A549 (cell line): ENCODE measurements around the gene GAA. TPM values are rescaled to one million over a fixed set of nuclear protein-coding genes. Genes with fewer than 3 reads are reported as not detected.
"Not testable (repeated sequence)": the region's sequence is repeated elsewhere in the genome, so short reads cannot be mapped to it uniquely, and the experiment has no call there.

ENCODE experiments used
- ATAC-seq, 2 experiments: fragments of 200-7000 bp in 1 of 2; fragments of >200 bp in 1 of 2; cut with Nextera tagmentation in 1 of 2; cut with Tn5 transposase in 1 of 2; 3 replicates each; pipeline versions ENCODE4 v1.8.0 to v1.9.1; 2018 to 2020; ENCODE audit warnings: mild to moderate bottlenecking in 1 of 2, moderate library complexity in 1 of 2
- CTCF ChIA-PET: fragments of 300-600 bp; sonication (Branson Sonifier 250); formaldehyde crosslinking; extraction: SDS; loops from one replicate; lab custom pipeline; 2021; ENCODE audit warnings: antibody characterized with exemption, inconsistent platforms; lab: Yijun Ruan, JAX
- POLR2A ChIA-PET: fragments of 350-600 bp; formaldehyde crosslinking; extraction: SDS; loops from one replicate; lab custom pipeline; 2021; ENCODE audit warnings: antibody characterized with exemption, inconsistent platforms; lab: Yijun Ruan, JAX
- DNase-seq, 2 experiments: peaks; one replicate each; pipeline versions ENCODE4 v3.0.0 to v3.0.0-alpha.2; 2011 to 2016; ENCODE audit warnings: low read depth in 1 of 2, low spot score in 1 of 2
- FAIRE-seq: peaks from 2 replicates; lab custom pipeline; 2011; peaks lifted over from hg19 to GRCh38; lab: Jason Lieb, UNC
- H3K27ac ChIP-seq, 2 experiments: fragments of >200 bp; sonication (Bioruptor Twin); formaldehyde crosslinking; 3 replicates each; pipeline ENCODE4 v1.5.1; 2016 to 2017
- H3K4me1 ChIP-seq: fragments of >200 bp; sonication (Bioruptor Twin); formaldehyde crosslinking; 3 replicates; pipeline ENCODE4 v1.6.1; 2016
- H3K4me2 ChIP-seq: fragments of >200 bp; sonication (Bioruptor Twin); formaldehyde crosslinking; 3 replicates; pipeline ENCODE4 v1.6.1; 2016
- H3K4me3 ChIP-seq: fragments of >200 bp; sonication (Bioruptor Twin); formaldehyde crosslinking; 3 replicates; pipeline ENCODE4 v1.5.1; 2016
- H3K9me3 ChIP-seq: fragments of >200 bp; sonication (Bioruptor Twin); formaldehyde crosslinking; 3 replicates; pipeline ENCODE4 v1.6.1; 2016
- BCL3 ChIP-seq: fragments of >200 bp; sonication (Bioruptor Twin); formaldehyde crosslinking; IDR thresholded peaks from 3 replicates; pipeline ENCODE4 v1.6.1; 2016
- BHLHE40 ChIP-seq: IDR thresholded peaks from 2 replicates; pipeline ENCODE4 v1.6.1; 2012; ENCODE audit warnings: low read depth, low read length, inconsistent platforms
- CEBPB ChIP-seq, 2 experiments: fragments of >200 bp in 1 of 2; sonication (Bioruptor Twin) in 1 of 2; formaldehyde crosslinking in 1 of 2; IDR thresholded peaks; 2 replicates each; pipeline ENCODE4 v1.6.1; 2012 to 2016
- EHF ChIP-seq: fragments of 250-450 bp; sonication (Bioruptor Pico); IDR thresholded peaks from 2 replicates; pipeline ENCODE4 v1.5.0; 2020; ENCODE audit warnings: mild to moderate bottlenecking
- FOXS1 ChIP-seq: fragments of 250-450 bp; sonication (Bioruptor Pico); IDR thresholded peaks from 2 replicates; pipeline ENCODE4 v1.5.0; 2020; ENCODE audit warnings: mild to moderate bottlenecking, moderate library complexity
- HDAC2 ChIP-seq: fragments of 200-600 bp; sonication (generic); IDR thresholded peaks from 2 replicates; pipeline ENCODE4 v1.6.1; 2016
- HES2 ChIP-seq: fragments of >200 bp; sonication (Bioruptor Twin); formaldehyde crosslinking; IDR thresholded peaks from 2 replicates; pipeline ENCODE4 v1.6.1; 2016
- HEYL ChIP-seq: fragments of 250-450 bp; sonication (Bioruptor Pico); IDR thresholded peaks from 2 replicates; pipeline ENCODE4 v1.8.0; 2021; ENCODE audit warnings: mild to moderate bottlenecking, moderate library complexity
- HOXA7 ChIP-seq: fragments of 250-450 bp; sonication (Bioruptor Pico); IDR thresholded peaks from 2 replicates; pipeline ENCODE4 v1.5.0; 2020; ENCODE audit warnings: mild to moderate bottlenecking, moderate library complexity
- HOXB13 ChIP-seq: fragments of 250-450 bp; sonication (Bioruptor Pico); IDR thresholded peaks from 2 replicates; pipeline ENCODE4 v1.5.0; 2020; ENCODE audit warnings: low read depth, mild to moderate bottlenecking, moderate library complexity
- KDM5A ChIP-seq: fragments of 200-600 bp; sonication (generic); IDR thresholded peaks from 2 replicates; pipeline ENCODE4 v1.6.1; 2016; ENCODE audit warnings: antibody characterized with exemption, mild to moderate bottlenecking
- MAX ChIP-seq: IDR thresholded peaks from 2 replicates; pipeline ENCODE4 v1.6.1; 2012
- MYC ChIP-seq: IDR thresholded peaks from 2 replicates; pipeline ENCODE4 v1.6.1; 2012; ENCODE audit warnings: mild to moderate bottlenecking, inconsistent platforms, low read length, improper control_type of control experiment, borderline replicate concordance
- NR3C1 ChIP-seq: fragments of >200 bp; sonication (Bioruptor Twin); formaldehyde crosslinking; IDR thresholded peaks from 3 replicates; pipeline ENCODE4 v1.6.1; 2017
- REST ChIP-seq: fragments of 200-600 bp; sonication (generic); IDR thresholded peaks from 2 replicates; pipeline ENCODE4 v1.6.1; 2016; ENCODE audit warnings: antibody characterized with exemption, mild to moderate bottlenecking, moderate library complexity
- RNF2 ChIP-seq: fragments of 200-600 bp; sonication (generic); IDR thresholded peaks from 2 replicates; pipeline ENCODE4 v1.6.1; 2016; ENCODE audit warnings: low read depth, mild to moderate bottlenecking, antibody characterized with exemption, moderate library complexity, borderline replicate concordance
- TFCP2L1 ChIP-seq: fragments of 250-450 bp; sonication (Bioruptor Pico); IDR thresholded peaks from 2 replicates; pipeline ENCODE4 v1.5.0; 2021; ENCODE audit warnings: mild to moderate bottlenecking
- ZFP36 ChIP-seq: fragments of 450-650 bp; IDR thresholded peaks from 2 replicates; pipeline ENCODE4 v1.6.1; 2014; ENCODE audit warnings: borderline replicate concordance; ENCODE audit not compliant: partially characterized antibody
- ZSCAN20 ChIP-seq: fragments of 250-450 bp; sonication (Bioruptor Pico); IDR thresholded peaks from 2 replicates; pipeline ENCODE4 v1.8.0; 2022; ENCODE audit warnings: mild to moderate bottlenecking, moderate library complexity
- WGBS: methylation state at CpG from one replicate; pipeline ENCODE4 v1.1.6; 2017; ENCODE audit errors: missing lambda C conversion rate; 5-methylcytosine and 5-hydroxymethylcytosine counted together
- polyA plus RNA-seq, 4 experiments: library from polyadenylated mRNA; depleted of rRNA in 3 of 4; stranded (reverse); fragments of >200 nt; fragmentation: RNase III in 1 of 4; extraction: RNeasy Plus Mini Kit Qiagen cat#74134 plus additional on column Dnase treatment in 1 of 4; gene quantifications; 2 replicates in 3 of 4; 3 replicates in 1 of 4; pipeline ENCODE4 v1.2.3, GENCODE V29; 2011 to 2017

GAA gene
- polyA plus RNA-seq, 2 of the 4 experiments (the other 2 are of a cell fraction), result 5.7 to 47.4 TPM

- POLR2A ChIA-PET, result no interaction called here
- no peak overlapping the region for H3K27ac ChIP-seq
- 76% methylated on average over 3 of the region's 3 CpGs for WGBS
- H3K4me3 ChIP-seq, result no peak overlapping the region
- DNase-seq, result no peak
- H3K4me2 ChIP-seq, result no peak overlapping the region
- ATAC-seq, result no peak
- no peaks in the 10 kb centered on the region for H3K9me3 ChIP-seq
- H3K4me1 ChIP-seq, result peaks cover 6% of the 10 kb centered on the region
- FAIRE-seq, result no peak
- CTCF ChIA-PET, result no interaction called here
- no peak for TF ChIP-seq HOXA7 (CRISPR knock-in tag)
- TF ChIP-seq HDAC2, result no peak
- no peak for TF ChIP-seq HES2
- no peak for TF ChIP-seq FOXS1 (CRISPR knock-in tag)
- TF ChIP-seq MAX, result no peak
- no peak for TF ChIP-seq HOXB13 (CRISPR knock-in tag)
- TF ChIP-seq MYC, result no peak
- no peak for TF ChIP-seq ZFP36
- no peak for TF ChIP-seq CEBPB (IDR thresholded peaks at IDR 0.05)
- no peak for TF ChIP-seq TFCP2L1 (CRISPR knock-in tag)
- no peak for TF ChIP-seq REST
- TF ChIP-seq BHLHE40, result no peak
- no peak for TF ChIP-seq RNF2
- no peak for TF ChIP-seq BCL3
- TF ChIP-seq ZSCAN20 (CRISPR knock-in tag), result no peak
- no peak for TF ChIP-seq EHF (CRISPR knock-in tag)
- TF ChIP-seq KDM5A, result no peak
- no peak for TF ChIP-seq NR3C1
- TF ChIP-seq HEYL (CRISPR knock-in tag), result no peak
These were observed 51.6 kb downstream of the GAA start for GRCh38 chr17:80153004-80153403.

GRCh38 chr17:80154166-80154565 lies 52.8 kb downstream of the GAA start:
- DNase-seq, result no peak
- ChIA-PET POLR2A (no interaction called here), CTCF (no interaction called here)
- Histone ChIP-seq H3K4me1 (no peaks in the 10 kb centered on the region; the same call in 2 of the 3 replicates), H3K9me3 (no peaks in the 10 kb centered on the region), H3K4me2 (no peak overlapping the region), H3K27ac (no peak overlapping the region), H3K4me3 (no peak overlapping the region)
- WGBS, result 85% methylated on average over 5 of the region's 5 CpGs
- no peak for TF ChIP-seq NR3C1
- ATAC-seq, result no peak
- no peak for FAIRE-seq

GRCh38 chr17:80155600-80155999 lies 54.2 kb downstream of the GAA start:
- FAIRE-seq, H3K27ac ChIP-seq, H3K4me3 ChIP-seq, ATAC-seq, H3K4me1 ChIP-seq, H3K9me3 ChIP-seq, DNase-seq, POLR2A ChIA-PET, H3K4me2 ChIP-seq: not testable (repeated sequence)
- CTCF ChIA-PET, result interaction anchor here (1.0 kb wide), 1 partner anchor 54 kb away, joined by 3 read pairs; the partner anchor contains the start of gene GAA
- WGBS, result 38% methylated on average over 2 of the region's 2 CpGs
